NT2/D1 (cell line): Measurements from ENCODE around the gene NEDD9.

Source experiments
- DNase-seq: peaks from one replicate; pipeline ENCODE4 v3.0.0-alpha.2; 2011; ENCODE audit warnings: low read depth, low spot score
- H3K27me3 ChIP-seq: 2 replicates; pipeline ENCODE4 v1.6.0; 2011; ENCODE audit warnings: mild to moderate bottlenecking; ENCODE audit not compliant: insufficient read length, insufficient read depth
- H3K36me3 ChIP-seq: 2 replicates; pipeline ENCODE4 v1.6.1; 2011; ENCODE audit warnings: mild to moderate bottlenecking, low read length, mixed read lengths; ENCODE audit not compliant: insufficient read depth, insufficient read length
- H3K4me1 ChIP-seq: 2 replicates; pipeline ENCODE4 v1.5.1; 2011; ENCODE audit not compliant: insufficient read depth, insufficient read length
- H3K4me3 ChIP-seq: 2 replicates; pipeline ENCODE4 v1.5.1; 2011; ENCODE audit warnings: low read depth; ENCODE audit not compliant: insufficient read length
- H3K9ac ChIP-seq: 2 replicates; pipeline ENCODE4 v1.6.0; 2011; ENCODE audit warnings: low read depth; ENCODE audit not compliant: insufficient read length
- H3K9me3 ChIP-seq: 2 replicates; pipeline ENCODE4 v1.5.1; 2011; ENCODE audit warnings: mild to moderate bottlenecking, low read length; ENCODE audit not compliant: insufficient read depth
- SUZ12 ChIP-seq: IDR thresholded peaks from 2 replicates; pipeline ENCODE4 v1.6.1; 2011; ENCODE audit not compliant: insufficient read length, insufficient read depth; ENCODE audit errors: extremely low read depth
- YY1 ChIP-seq: IDR thresholded peaks from 2 replicates; pipeline ENCODE4 v1.6.1; 2011; ENCODE audit not compliant: insufficient read length, insufficient read depth
- ZNF274 ChIP-seq: IDR thresholded peaks from 2 replicates; pipeline ENCODE4 v1.6.1; 2011; ENCODE audit warnings: mild to moderate bottlenecking, low read depth, low read length

Gene NEDD9

GRCh38 chr6:11276911-11277274 lies 44.4 kb upstream of the NEDD9 start:
- Histone ChIP-seq H3K4me1 (no peaks in the 10 kb centered on the region), H3K4me3 (no peak overlapping the region), H3K9me3 (no peaks in the 10 kb centered on the region), H3K27me3 (no peaks in the 10 kb centered on the region), H3K36me3 (no peaks in the 10 kb centered on the region), H3K9ac (no peak overlapping the region)
- no peak for DNase-seq
- TF ChIP-seq ZNF274 (no peak), SUZ12 (no peak), YY1 (no peak)

- H3K27me3 ChIP-seq: no peaks in the 10 kb centered on the region
- no peaks in the 10 kb centered on the region for H3K4me1 ChIP-seq
- TF ChIP-seq ZNF274: no peak
- TF ChIP-seq YY1: no peak
- TF ChIP-seq SUZ12: no peak
- no peaks in the 10 kb centered on the region for H3K9me3 ChIP-seq
- no peak for DNase-seq
- H3K36me3 ChIP-seq: no peaks in the 10 kb centered on the region
- no peak overlapping the region for H3K4me3 ChIP-seq
- no peak overlapping the region for H3K9ac ChIP-seq
These were observed 43.8 kb upstream of the NEDD9 start for GRCh38 chr6:11276228-11276627.

- H3K9ac ChIP-seq: no peak overlapping the region
- TF ChIP-seq SUZ12: no peak
- no peak for TF ChIP-seq ZNF274
- TF ChIP-seq YY1: no peak
These were observed 43.1 kb upstream of the NEDD9 start for GRCh38 chr6:11275598-11275997.

GRCh38 chr6:11273406-11274065 lies 41.1 kb upstream of the NEDD9 start:
- no peak overlapping the region for H3K4me3 ChIP-seq
- no peaks in the 10 kb centered on the region for H3K27me3 ChIP-seq
- no peaks in the 10 kb centered on the region for H3K36me3 ChIP-seq
- H3K9ac ChIP-seq: no peak overlapping the region
- DNase-seq: no peak
- H3K9me3 ChIP-seq: no peaks in the 10 kb centered on the region
- TF ChIP-seq ZNF274 (no peak), SUZ12 (no peak), YY1 (no peak)
- no peaks in the 10 kb centered on the region for H3K4me1 ChIP-seq

More at GRCh38 chr6:11275598-11275997, 43.1 kb upstream of the NEDD9 start:
- Histone ChIP-seq H3K27me3 (no peaks in the 10 kb centered on the region), H3K36me3 (no peaks in the 10 kb centered on the region), H3K9me3 (no peaks in the 10 kb centered on the region), H3K4me1 (no peaks in the 10 kb centered on the region), H3K4me3 (no peak overlapping the region)
- DNase-seq: no peak

DNA sequence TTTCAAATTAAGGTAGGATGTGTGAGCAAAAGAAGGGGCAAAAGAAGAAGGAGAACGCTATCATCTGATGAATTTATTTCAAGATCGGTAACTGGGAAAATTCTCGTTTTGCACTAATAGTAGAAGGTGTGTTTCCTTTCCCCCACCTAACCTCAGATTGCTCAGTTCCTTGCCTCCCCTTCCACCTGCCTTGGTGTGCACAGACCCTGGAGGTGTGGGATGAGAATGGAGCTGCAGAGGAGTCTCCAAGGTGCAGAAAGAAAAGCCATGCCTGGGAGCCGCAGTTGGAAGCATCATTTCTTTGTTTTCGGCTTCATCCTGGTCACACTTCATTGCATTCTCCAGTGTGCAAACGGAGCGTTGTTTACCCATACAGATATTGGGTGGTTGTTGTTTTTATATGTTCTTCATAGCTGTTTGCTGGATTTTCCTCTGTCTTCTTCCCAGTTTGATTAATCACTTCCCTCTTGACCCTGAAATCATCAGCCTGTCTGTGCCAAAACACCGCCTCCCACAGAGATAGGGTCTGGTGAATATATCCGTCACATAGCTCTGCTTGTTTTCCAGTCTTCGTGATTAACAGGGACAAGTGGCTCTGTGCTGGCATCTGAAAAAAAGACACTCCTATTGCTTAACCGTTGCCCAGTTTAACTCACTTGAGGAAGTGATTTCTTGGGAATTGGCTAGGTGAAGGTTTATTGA lies 40.2 kb upstream of the NEDD9 start:
- Histone ChIP-seq H3K9me3 (no peaks in the 10 kb centered on the region), H3K9ac (no peak overlapping the region), H3K27me3 (no peaks in the 10 kb centered on the region), H3K36me3 (no peaks in the 10 kb centered on the region), H3K4me1 (no peaks in the 10 kb centered on the region), H3K4me3 (no peak overlapping the region)
- DNase-seq: no peak
- TF ChIP-seq SUZ12 (no peak), ZNF274 (no peak), YY1 (no peak)

DNA sequence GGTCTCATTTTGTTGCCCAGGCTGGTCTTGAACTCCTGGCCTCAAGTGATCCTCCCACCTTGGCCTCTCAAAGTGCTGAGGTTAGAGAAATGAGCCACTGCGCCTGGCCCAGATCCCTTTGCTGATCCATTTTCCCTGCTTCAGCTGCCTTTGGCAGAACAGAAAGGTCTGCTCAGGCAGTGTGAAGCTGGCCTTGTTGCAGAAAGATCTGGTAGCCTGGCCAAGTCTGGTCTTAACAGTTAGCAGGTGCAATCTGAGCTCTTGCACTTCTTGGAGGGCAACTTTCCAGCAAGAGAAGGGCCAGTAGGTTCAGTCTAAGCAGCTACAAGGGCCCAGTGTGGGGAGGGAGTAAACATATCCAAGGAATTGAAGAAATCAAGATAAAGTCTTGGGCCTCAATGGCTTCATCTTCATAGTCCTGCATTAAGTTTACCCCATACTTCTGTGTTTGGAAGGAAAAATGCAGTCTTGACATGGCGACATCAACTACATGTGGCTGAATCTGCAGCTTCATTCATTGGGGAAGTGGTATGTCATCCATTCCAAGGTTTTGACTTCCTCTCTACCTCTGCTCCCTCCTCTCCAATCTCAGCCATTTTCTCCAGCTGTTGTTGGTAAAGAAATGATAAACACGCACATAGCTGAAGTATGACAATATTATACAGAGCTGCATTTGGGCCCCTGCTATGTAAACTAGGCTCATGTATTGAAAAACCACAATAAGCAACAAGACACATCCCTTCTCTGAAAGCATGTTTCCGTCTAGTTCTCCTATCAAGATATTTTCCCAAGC lies 39.0 kb upstream of the NEDD9 start:
- DNase-seq: no peak
- H3K36me3 ChIP-seq: no peaks in the 10 kb centered on the region
- H3K4me1 ChIP-seq: no peaks in the 10 kb centered on the region
- H3K9ac ChIP-seq: no peak overlapping the region
- H3K27me3 ChIP-seq: no peaks in the 10 kb centered on the region
- TF ChIP-seq YY1 (no peak), SUZ12 (no peak), ZNF274 (no peak)
- no peak overlapping the region for H3K4me3 ChIP-seq
- no peaks in the 10 kb centered on the region for H3K9me3 ChIP-seq
